ENCODE data around the gene IFNA1.
"Not testable (repeated sequence)": the region's sequence is repeated elsewhere in the genome, so short reads cannot be mapped to it uniquely, and the experiment has no call there.

Gene IFNA1

DNA sequence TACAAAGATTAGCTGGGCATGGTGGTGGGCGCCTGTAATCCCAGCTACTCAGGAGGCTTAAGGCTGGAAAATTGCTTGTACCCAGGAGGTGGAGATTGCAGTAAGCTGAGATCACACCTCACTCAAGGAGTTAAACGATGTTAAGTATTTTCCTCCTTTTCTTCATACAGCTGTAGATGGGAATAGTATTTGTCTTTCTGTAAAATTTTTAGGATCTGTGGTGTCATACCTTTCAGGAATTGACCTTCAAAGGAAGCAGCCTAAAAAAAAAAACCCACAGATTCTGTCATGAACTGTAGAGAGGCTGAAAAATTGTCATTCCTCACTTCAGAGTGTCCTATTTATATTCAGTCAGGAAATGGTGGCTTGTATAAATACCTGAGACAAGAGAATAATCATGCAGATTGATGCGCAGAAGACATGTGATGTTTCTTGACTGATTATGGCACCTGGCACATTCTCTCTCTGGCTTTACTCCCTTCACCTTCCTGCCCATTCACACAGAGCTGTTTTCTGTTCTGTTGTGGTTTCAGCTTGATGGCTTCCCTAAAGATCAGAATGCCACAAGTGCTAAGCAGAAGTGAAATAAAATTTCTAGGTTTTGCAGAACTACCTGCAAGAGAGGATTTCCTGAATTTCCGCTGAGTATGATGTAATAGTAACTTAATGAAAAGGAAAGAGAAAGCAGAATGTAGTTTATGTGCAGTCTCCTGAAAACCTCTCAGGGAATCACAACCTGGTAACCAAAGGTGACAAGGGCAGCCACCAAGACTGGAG, 3.8 kb downstream of the IFNA1 start:
- DNase-seq (ENCODE audit: low read depth in 2 of 2), result no peak

DNA sequence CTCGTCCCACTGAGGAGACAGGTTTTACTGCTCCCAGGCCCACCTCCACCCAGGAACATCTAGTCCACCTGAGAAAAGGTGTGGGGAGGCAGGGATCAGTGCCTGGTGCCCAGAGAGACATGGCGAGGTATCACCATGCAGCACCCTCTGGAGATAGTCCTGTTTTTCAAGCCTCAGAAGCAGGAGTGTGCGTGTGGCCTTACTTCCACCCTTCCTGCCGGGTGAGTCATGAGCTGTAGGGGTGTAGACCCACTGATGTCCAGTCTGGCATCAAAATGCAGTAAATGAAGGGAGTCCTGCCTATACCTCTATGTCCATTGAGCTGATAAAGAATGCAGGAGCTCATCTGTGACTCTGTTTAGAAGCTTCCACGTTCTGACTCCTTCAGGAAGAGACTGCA, 9.1 kb downstream of the IFNA1 start:
- DNase-seq (ENCODE audit: low read depth in 2 of 2), result not testable (repeated sequence)

DNA sequence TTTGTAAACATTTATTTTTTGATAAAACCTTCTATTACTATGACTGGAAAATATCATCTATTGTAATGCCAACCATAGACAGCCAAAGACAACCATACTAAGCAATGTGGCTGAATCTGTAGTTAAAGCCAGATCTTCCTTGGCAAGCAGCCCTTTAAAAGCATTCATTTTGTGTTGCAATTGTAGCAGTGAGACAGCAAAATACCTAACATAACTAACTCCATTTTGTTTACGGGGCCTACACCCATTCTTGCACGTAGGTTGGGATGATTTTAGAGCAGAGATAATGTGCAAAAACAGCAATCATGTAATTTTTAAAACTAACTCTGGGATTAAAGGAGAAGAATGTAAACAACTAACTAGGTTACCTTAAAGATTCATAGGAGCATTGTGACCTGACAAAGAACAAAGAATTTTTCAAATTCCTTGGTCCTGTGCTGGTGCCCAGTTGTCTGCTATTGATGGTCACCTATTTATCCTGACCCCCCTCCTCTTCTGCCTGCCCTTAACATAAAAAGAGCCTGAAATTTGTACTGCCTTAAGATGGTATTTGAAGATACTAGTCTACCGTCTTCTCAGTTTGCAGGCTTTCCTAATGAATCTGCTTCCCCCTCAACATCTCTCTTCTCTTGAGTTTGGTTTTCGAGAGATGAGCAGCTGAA, 10.6 kb downstream of the IFNA1 start:
- no peak for DNase-seq (ENCODE audit: low read depth in 2 of 2)

DNA sequence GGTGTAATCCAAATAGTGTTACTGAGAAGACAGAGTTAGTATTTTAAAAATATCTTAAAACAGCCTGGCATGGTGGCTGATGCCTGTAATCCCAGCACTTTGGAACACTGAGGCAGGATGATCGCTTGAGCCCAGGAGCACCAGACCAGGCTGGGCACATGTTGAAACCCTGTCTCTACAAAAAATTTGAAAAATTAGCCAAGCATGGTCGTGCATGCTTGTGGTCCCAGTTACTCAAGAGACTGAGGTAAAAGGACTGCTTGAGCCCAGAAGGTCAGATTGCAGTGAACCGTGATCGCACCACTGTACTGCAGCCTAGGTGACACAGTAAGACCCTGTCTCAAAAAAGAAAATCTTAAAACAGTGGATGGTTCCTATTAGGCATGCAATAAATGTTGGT, 12.4 kb downstream of the IFNA1 start:
- no peak for DNase-seq (ENCODE audit: low read depth in 2 of 2)

DNA sequence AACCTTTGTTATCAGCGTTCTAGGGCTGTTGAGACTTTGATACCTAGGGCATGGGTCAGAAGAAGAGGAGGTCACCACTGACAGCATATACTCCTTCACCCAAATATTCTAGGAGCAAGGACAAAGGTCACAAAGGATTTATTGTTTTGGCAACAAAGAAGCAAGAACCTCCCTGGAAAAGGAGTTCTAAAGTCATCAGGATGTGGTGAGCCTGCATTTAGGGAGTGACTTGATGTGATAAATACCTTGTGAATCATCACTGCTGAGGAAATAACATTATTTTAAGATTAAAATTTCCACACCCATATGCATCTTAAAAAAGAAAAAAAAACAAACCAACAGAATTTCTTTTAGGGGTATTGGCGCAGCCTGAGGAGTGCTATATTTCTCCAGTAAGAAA, 13.9 kb downstream of the IFNA1 start:
- DNase-seq (ENCODE audit: low read depth in 2 of 2), result no peak

DNA sequence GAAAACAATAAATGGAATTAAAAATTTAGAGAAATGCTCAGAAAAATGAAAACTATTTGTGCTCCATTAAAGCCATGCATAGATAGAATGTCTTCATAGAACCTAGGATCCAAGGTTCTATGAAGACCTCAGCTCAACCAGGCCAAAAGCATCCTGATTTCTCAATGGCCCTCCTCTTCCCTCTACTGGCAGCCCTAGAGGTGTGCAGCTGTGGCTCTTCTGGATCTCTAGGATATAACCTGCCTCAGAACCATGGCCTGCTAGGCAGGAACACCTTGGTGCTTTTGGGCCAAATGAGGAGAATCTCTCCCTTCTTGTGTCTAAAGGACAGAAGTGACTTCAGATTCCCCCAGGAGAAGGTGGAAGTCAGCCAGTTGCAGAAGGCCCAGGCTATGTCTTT, 15.1 kb downstream of the IFNA1 start:
- no peak for DNase-seq (ENCODE audit: low read depth in 2 of 2)

DNA sequence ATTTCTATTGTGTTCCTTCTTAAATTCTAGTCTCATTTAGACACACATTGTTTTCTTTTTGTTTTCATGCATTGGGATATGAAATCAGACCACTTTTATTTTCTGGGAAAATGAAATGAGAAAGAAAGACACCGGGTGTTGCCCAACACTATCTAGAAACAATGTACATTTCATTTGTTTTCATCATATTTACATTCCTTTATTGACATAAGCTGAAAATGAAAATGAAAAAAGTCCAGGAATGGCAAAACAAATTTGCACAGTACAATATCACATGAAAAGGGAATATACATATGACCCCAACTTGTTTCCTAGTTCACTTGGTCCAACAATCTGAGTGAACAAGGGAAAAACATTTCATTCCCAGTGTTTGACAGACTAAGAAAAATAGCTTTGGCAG, 21.1 kb downstream of the IFNA1 start:
- DNase-seq (ENCODE audit: low read depth in 2 of 2), result no peak

DNA sequence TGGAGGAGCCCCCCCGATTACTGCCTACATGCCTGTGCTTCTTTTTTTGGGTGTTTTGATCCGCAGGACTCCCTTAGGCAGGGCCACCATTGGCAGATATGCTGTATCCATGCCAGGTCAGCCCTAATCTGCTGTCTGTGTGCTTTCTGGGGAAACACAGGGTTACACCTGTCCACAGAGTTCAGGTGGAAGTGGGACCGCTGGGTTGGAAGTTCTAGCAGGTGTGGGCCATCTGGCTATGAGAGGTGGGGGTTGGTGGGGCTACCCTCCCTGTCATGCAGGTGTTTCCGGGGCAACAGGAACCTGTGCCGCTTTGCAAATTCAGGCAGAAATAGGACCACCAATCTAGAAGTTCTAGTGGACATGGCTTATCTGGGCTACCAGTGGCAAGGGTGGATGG, 24.9 kb downstream of the IFNA1 start:
- DNase-seq (ENCODE audit: low read depth in 2 of 2), result no peak

DNA sequence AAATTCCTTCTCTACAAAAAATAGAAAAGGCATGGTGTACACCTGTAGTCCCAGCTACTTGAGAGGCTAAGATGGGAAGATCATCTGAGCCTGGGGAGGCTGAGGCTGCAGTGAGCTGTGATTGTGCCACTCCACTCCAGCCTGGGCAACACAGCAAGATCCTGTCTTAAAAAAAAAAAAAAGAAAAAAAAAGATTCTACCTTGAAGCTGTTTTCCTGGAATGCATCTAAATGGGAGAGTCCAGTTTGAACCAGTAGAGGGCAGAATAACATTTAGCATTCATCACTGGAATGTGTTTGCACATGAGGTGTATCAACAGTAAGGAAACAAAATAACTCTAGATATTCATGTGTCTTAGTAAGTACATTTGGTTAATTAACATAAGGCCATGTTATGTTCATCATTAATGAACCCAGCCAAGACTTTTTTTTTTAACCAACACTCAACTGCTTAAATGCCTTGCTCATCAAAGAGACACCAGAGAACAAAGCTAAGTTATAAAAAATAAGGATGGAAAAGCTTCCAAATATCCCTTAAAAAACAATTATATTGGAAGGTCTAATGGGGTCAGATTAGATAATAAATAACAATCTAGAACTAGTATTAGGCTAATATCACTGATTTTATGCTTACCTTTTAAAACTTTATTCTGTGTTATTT, 25.8 kb downstream of the IFNA1 start:
- no peak for DNase-seq (ENCODE audit: low read depth in 2 of 2)

DNA sequence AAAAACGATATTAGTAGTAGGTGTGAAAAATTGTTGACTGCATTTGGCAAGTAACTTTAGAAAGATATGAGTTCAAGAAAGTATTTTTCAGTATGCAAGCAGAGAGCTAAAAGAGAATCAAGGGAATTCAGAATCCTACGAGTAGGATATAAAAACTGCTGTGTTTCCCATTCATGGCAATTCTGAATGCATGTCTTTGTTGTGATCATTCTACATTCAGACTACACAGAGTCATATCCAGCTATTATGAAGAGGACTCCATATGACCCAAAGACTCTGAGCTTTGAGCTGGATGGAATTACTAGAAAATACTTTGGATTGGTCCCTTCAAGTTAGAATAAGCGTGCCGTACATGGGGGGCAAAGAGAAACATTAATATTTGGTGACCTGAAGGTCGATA, 29.9 kb downstream of the IFNA1 start:
- no peak for DNase-seq (ENCODE audit: low read depth in 2 of 2)

DNA sequence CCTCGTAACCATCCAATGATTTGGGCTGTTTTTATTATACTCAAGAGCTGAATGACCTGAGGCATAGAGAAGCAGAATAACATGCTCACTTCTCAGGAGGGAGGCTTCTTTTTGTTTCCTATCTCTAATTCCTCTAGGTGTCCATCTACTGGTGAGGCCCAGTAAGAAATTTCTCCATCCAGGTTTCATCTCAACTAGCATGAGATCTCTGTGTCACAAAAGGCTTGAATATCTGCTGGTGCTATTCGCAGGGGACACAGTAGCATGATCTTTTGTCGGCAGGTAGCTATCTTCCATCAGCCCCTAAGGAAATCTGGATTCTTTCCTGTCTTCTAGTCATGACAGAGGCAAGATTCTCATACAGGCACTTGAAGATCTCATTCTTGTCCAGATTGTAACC, 33.0 kb downstream of the IFNA1 start:
- DNase-seq (ENCODE audit: low read depth in 2 of 2), result no peak

DNA sequence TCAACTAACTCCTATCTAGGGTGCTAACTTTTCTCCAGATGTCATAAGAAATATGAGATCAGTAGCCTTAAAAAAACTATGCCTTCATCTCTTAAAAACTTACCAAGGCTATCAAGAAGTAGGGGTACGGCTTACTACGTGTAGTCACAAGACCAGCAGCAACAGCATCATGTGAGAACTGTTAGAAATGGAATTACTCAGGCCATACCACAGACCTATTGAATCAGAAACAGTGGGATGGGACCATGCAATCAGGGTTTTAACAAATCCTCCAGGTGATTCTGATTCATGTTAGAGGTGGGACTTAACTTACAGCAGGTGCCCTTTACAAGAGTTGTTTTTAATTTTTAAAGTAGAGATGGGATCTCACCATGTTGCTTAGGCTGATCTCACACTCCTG, 37.2 kb downstream of the IFNA1 start:
- no peak for DNase-seq (ENCODE audit: low read depth in 2 of 2)

DNA sequence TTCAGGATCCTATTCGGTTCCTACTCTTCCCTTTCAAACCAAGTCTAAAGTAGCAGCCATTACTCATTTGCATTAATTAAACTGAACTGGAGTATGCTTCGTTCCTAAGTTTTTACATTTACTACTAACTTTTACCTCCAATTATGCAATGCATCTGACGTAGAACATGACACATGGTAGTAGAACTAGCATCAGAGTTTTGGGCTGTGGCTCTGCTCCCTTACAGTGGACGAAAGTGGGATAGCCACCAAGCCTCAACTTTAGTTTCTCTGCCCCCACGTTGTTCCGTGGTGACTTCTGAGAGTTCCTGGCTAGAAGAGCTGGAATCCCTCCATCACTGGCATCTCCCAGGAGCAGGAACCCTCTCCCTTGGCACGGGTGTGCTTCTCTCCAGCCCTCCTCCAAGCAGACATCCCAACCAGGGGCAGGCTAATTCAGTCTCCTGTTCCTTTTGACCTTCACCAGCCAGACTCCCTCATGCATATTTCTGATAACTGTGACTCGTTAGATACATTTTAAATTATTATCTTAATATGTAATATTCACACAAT, 39.0 kb downstream of the IFNA1 start:
- no peak for DNase-seq (ENCODE audit: low read depth in 2 of 2)

DNA sequence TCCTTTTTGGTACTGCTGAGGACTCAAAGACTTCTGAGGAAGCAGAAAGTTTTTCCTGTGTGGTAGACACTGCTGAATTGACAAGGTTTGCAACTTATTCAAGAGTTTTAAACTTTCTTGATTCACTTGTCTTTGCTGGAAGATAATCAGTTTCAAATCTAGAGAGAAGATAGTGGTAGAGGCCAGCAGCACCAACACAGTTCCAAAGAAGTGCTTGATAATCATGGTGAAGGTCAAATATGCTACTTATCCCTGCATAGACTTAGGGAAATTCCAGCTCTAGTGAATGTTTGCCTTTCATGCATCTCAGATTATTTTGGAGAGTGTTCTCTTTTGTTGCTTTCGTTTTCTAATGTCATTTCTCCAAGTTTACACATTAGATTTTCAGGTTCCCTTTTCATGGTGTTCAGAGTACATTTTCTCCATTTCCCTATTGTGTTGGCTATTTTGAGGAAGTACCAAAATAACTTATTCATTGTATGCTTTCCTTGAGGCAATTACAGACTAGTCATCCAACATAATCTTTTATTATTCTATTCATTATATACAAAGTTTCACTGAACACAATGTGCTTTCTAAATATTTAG, 41.3 kb downstream of the IFNA1 start:
- no peak for DNase-seq (ENCODE audit: low read depth in 2 of 2)

DNA sequence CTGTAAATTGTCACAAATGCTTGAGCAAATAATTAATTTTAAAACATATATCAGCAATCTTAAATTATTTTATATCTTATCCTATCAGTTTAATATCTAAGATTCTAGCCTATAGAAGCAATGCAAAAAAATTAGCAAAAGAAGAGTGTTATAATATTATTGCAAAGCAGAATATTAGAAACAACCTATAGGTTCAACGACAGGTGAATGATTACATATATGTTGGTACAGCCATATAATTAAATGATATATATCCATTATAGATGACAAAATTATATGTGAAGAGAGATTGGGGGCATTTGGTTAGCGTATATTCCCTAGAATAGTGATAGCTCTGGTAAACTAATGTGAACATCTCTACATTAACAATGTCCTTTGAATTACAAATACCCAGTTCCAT, 42.0 kb downstream of the IFNA1 start, which contains the start of gene IFNE:
Gene IFNE, minus strand, starts transcription at position 101 of the 400 bp plus-strand sequence. CDS start 619 bp downstream, outside the sequence.
- no peak for DNase-seq (ENCODE audit: low read depth in 2 of 2)

Data from stimulated activated CD4-positive, alpha-beta T cell treated with anti-CD3 and anti-CD28 coated beads, Interleukin-15, amount 100 ng/mL, for 48 hours (primary cell).